Ishikawa (cell line): Measurements from ENCODE around the gene UBE3D.

Experiments
- CREB1 ChIP-seq: IDR thresholded peaks from 2 replicates; pipeline ENCODE4 v1.6.1; 2012; ENCODE audit warnings: low read depth
- EP300 ChIP-seq: IDR thresholded peaks from 2 replicates; pipeline ENCODE4 v1.6.1; 2012; ENCODE audit warnings: borderline replicate concordance
- RAD21 ChIP-seq: IDR thresholded peaks from 2 replicates; pipeline ENCODE4 v1.6.1; 2012; ENCODE audit warnings: low read depth
- REST ChIP-seq: IDR thresholded peaks from 2 replicates; pipeline ENCODE4 v1.6.1; 2012; ENCODE audit warnings: low read depth, mild to moderate bottlenecking
- TAF1 ChIP-seq: IDR thresholded peaks from 2 replicates; pipeline ENCODE4 v1.6.1; 2012; ENCODE audit warnings: low read depth, mild to moderate bottlenecking
- TEAD4 ChIP-seq: IDR thresholded peaks from 2 replicates; pipeline ENCODE4 v1.6.1; 2012
- YY1 ChIP-seq: IDR thresholded peaks from 2 replicates; pipeline ENCODE4 v1.6.1; 2012; ENCODE audit warnings: low read depth

- TF ChIP-seq CREB1: no peak
- no peak for TF ChIP-seq TAF1
- TF ChIP-seq REST: no peak
- no peak for TF ChIP-seq YY1
- TF ChIP-seq TEAD4: no peak
- TF ChIP-seq RAD21: no peak
- no peak for TF ChIP-seq EP300
Measured at GRCh38 chr6:82917346-82918064, 148.1 kb downstream of the UBE3D start.
